Measurements from ENCODE around the gene EFEMP2. TPM values are rescaled to one million over a fixed set of nuclear protein-coding genes. Genes with fewer than 3 reads are reported as not detected.

The EFEMP2 gene
- total RNA-seq, 2 donors from 2014 or later = 9.6 to 22.5 TPM

- intact Hi-C loops (cut with DNase I) = no loop called here
- Histone ChIP-seq H3K27me3 (no peaks in the 10 kb centered on the region), H3K36me3 (peaks cover 7% of the 10 kb centered on the region), H3K4me3 (no peak overlapping the region), H3K27ac (no peak overlapping the region), H3K4me1 (no peaks in the 10 kb centered on the region), H3K9ac (ENCODE audit: low read depth in 2 of 2, low read length in 2 of 2) (no peak overlapping the region), H3K9me3 (no peaks in the 10 kb centered on the region)
- DNase-seq = no peak
- no peak for TF ChIP-seq CTCF (IDR thresholded peaks at IDR 0.05)
Observed at GRCh38 chr11:65880027-65880426, 7.4 kb upstream of the EFEMP2 start.

GRCh38 chr11:65879617-65880016 is 7.0 kb upstream of the EFEMP2 start, which contains the start of gene CTSW:
Gene CTSW, plus strand, starts transcription at chr11:65879837. Its CDS starts 18 bp downstream, at chr11:65879855.
- no peaks in the 10 kb centered on the region for H3K27me3 ChIP-seq
- no peak for DNase-seq
- H3K4me3 ChIP-seq = no peak within 1 kb of the TSS
- no peak within 1 kb of the TSS for H3K9ac ChIP-seq (ENCODE audit: low read depth in 2 of 2, low read length in 2 of 2)
- no peaks in the 10 kb centered on the region for H3K9me3 ChIP-seq
- H3K27ac ChIP-seq = no peak within 1 kb of the TSS
- intact Hi-C loops (cut with DNase I) = no loop called here
- no peaks in the 10 kb centered on the region for H3K4me1 ChIP-seq
- peaks cover 7% of the 10 kb centered on the region for H3K36me3 ChIP-seq
- no peak for TF ChIP-seq CTCF (IDR thresholded peaks at IDR 0.05)

- no peaks in the 10 kb centered on the region for H3K4me1 ChIP-seq
- peak overlapping the region; percentile 75 to 88 for H3K9ac ChIP-seq (ENCODE audit: low read depth in 2 of 2, low read length in 2 of 2)
- H3K4me3 ChIP-seq = peak overlapping the region; percentile 33
- TF ChIP-seq CTCF (IDR thresholded peaks at IDR 0.05) = no peak
- H3K27me3 ChIP-seq = no peaks in the 10 kb centered on the region
- no peaks in the 10 kb centered on the region for H3K9me3 ChIP-seq
- DNase-seq = peak; percentile 97
- intact Hi-C loops (cut with DNase I) = no loop called here
- H3K27ac ChIP-seq = peak overlapping the region; percentile 63
- H3K36me3 ChIP-seq = no peaks in the 10 kb centered on the region
Observed at GRCh38 chr11:65873318-65874156, 937 bp upstream of the EFEMP2 start.

- TF ChIP-seq CTCF (IDR thresholded peaks at IDR 0.05) = no peak
- Histone ChIP-seq H3K9ac (ENCODE audit: low read depth in 2 of 2, low read length in 2 of 2) (peak overlapping the region; percentile 65 to 75), H3K27me3 (no peaks in the 10 kb centered on the region), H3K4me1 (no peaks in the 10 kb centered on the region), H3K27ac (peak overlapping the region; percentile 67), H3K36me3 (no peaks in the 10 kb centered on the region), H3K9me3 (no peaks in the 10 kb centered on the region), H3K4me3 (peak overlapping the region; percentile 33)
- no peak for DNase-seq
- intact Hi-C loops (cut with DNase I) = no loop called here
Observed at GRCh38 chr11:65871811-65872548, 620 bp downstream of the EFEMP2 start.

- Histone ChIP-seq H3K9ac (ENCODE audit: low read depth in 2 of 2, low read length in 2 of 2) (peak overlapping the region; percentile 18 to 65), H3K27me3 (no peaks in the 10 kb centered on the region), H3K4me1 (no peaks in the 10 kb centered on the region), H3K9me3 (no peaks in the 10 kb centered on the region), H3K27ac (peak overlapping the region; percentile 67), H3K4me3 (no peak overlapping the region), H3K36me3 (no peaks in the 10 kb centered on the region)
- TF ChIP-seq CTCF (IDR thresholded peaks at IDR 0.05) = no peak
- intact Hi-C loops (cut with DNase I) = no loop called here
- no peak for DNase-seq
Observed at GRCh38 chr11:65870706-65871681, 1.6 kb downstream of the EFEMP2 start.
